ENCODE measurements around the gene EDRF1.

DNA sequence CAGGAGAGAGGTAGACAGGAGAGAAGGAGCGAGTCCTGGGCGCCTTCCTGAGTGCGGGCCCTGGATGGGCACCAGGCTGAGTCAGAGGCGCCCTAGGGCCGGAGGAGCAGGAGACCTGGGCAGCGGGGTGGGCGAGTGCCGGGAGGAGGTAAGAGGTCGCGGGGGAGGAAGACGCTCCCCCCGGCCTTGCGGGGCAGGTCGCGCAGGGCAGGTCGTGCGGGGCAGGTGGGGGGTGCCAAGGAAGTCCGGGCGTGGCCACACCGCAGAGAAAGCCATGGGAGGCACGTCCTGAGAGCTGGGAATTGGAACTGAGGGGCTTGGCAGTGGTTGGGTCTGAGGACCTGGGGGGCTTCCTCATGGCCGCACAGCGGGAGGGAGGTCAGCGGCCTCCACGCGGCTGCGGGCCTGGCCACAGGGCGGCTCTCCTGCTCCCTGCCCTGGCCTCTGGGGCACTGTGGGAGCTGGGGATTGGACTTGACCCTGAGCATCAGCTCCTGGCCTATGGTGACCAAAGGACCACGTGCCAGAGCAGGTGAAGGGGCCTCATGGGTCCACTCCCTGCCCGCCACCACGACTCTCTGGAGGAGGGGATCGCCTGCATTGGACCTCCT lies 55.2 kb downstream of the EDRF1 start:
- TF ChIP-seq, protein P1, sequence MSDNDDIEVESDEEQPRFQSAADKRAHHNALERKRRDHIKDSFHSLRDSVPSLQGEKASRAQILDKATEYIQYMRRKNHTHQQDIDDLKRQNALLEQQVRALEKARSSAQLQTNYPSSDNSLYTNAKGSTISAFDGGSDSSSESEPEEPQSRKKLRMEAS (IDR thresholded peaks at IDR 0.05; ENCODE audit: low read depth, low read length), result no peak
- TF ChIP-seq, protein P2, sequence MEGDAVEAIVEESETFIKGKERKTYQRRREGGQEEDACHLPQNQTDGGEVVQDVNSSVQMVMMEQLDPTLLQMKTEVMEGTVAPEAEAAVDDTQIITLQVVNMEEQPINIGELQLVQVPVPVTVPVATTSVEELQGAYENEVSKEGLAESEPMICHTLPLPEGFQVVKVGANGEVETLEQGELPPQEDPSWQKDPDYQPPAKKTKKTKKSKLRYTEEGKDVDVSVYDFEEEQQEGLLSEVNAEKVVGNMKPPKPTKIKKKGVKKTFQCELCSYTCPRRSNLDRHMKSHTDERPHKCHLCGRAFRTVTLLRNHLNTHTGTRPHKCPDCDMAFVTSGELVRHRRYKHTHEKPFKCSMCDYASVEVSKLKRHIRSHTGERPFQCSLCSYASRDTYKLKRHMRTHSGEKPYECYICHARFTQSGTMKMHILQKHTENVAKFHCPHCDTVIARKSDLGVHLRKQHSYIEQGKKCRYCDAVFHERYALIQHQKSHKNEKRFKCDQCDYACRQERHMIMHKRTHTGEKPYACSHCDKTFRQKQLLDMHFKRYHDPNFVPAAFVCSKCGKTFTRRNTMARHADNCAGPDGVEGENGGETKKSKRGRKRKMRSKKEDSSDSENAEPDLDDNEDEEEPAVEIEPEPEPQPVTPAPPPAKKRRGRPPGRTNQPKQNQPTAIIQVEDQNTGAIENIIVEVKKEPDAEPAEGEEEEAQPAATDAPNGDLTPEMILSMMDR (IDR thresholded peaks at IDR 0.05; ENCODE audit: low read depth, low read length), result no peak
